Astrocyte (in vitro differentiated cells and primary cell): ENCODE data around the gene HS6ST3. TPM values are rescaled to one million over a fixed set of nuclear protein-coding genes. Genes with fewer than 3 reads are reported as not detected.

Source experiments
- DNase-seq: peaks from one replicate; pipeline ENCODE4 v3.0.0-alpha.2; 2010; ENCODE audit warnings: low read depth
- FAIRE-seq: peaks from 2 replicates; lab custom pipeline; 2011; peaks lifted over from hg19 to GRCh38; lab: Jason Lieb, UNC
- H2AFZ ChIP-seq: 2 replicates; pipeline ENCODE4 v1.6.0; 2012; ENCODE audit warnings: low read depth, low read length, inconsistent platforms
- H3K27ac ChIP-seq: 2 replicates; pipeline ENCODE4 v1.5.1; 2011; ENCODE audit warnings: low read depth, low read length, inconsistent platforms
- H3K27me3 ChIP-seq: 2 replicates; pipeline ENCODE4 v1.6.0; 2011; ENCODE audit warnings: low read length, inconsistent platforms; ENCODE audit not compliant: insufficient read depth
- H3K36me3 ChIP-seq: 2 replicates; pipeline ENCODE4 v1.5.1; 2011; ENCODE audit warnings: low read length, inconsistent platforms; ENCODE audit not compliant: insufficient read depth
- H3K4me1 ChIP-seq: 2 replicates; pipeline ENCODE4 v1.5.1; 2011; ENCODE audit warnings: low read length, inconsistent platforms; ENCODE audit not compliant: insufficient read depth
- H3K4me2 ChIP-seq: 2 replicates; pipeline ENCODE4 v1.6.0; 2012; ENCODE audit warnings: low read length, inconsistent platforms
- H3K4me3 ChIP-seq: 2 replicates; pipeline ENCODE4 v1.5.1; 2011; ENCODE audit warnings: low read depth, mild to moderate bottlenecking, low read length, inconsistent platforms; ENCODE audit not compliant: insufficient read depth
- H3K79me2 ChIP-seq: 2 replicates; pipeline ENCODE4 v1.6.0; 2012; ENCODE audit warnings: mild to moderate bottlenecking, low read length, inconsistent platforms; ENCODE audit not compliant: insufficient read depth
- H3K9ac ChIP-seq: 2 replicates; pipeline ENCODE4 v1.6.0; 2012; ENCODE audit warnings: mild to moderate bottlenecking, low read length, inconsistent platforms
- H3K9me3 ChIP-seq: 2 replicates; pipeline ENCODE4 v1.5.1; 2012; ENCODE audit warnings: low read depth, mild to moderate bottlenecking, low read length, inconsistent platforms; ENCODE audit not compliant: insufficient read depth
- H4K20me1 ChIP-seq: 2 replicates; pipeline ENCODE4 v1.6.0; 2012; ENCODE audit warnings: low read length, inconsistent platforms; ENCODE audit not compliant: insufficient read depth
- H3K27ac Mint-ChIP-seq: one replicate; pipeline ENCODE4 v1.8.0; 2021; ENCODE audit warnings: mild to moderate bottlenecking, mixed read lengths; ENCODE audit not compliant: unreplicated experiment
- H3K27me3 Mint-ChIP-seq: one replicate; pipeline ENCODE4 v1.8.0; 2021; ENCODE audit warnings: low read depth, mixed read lengths; ENCODE audit not compliant: unreplicated experiment
- H3K36me3 Mint-ChIP-seq: one replicate; pipeline ENCODE4 v1.8.0; 2021; ENCODE audit warnings: low read depth, mixed read lengths; ENCODE audit not compliant: unreplicated experiment
- H3K4me1 Mint-ChIP-seq: one replicate; pipeline ENCODE4 v1.8.0; 2021; ENCODE audit warnings: low read depth, mixed read lengths; ENCODE audit not compliant: unreplicated experiment
- H3K4me3 Mint-ChIP-seq: one replicate; pipeline ENCODE4 v1.8.0; 2021; ENCODE audit warnings: mild to moderate bottlenecking, moderate library complexity, mixed read lengths; ENCODE audit not compliant: unreplicated experiment
- H3K9me3 Mint-ChIP-seq: one replicate; pipeline ENCODE4 v1.8.0; 2021; ENCODE audit warnings: mild to moderate bottlenecking, mixed read lengths; ENCODE audit not compliant: unreplicated experiment
- EZH2 ChIP-seq: IDR thresholded peaks from 2 replicates; pipeline ENCODE4 v1.6.1; 2012; ENCODE audit warnings: mild to moderate bottlenecking, low read length, inconsistent platforms; ENCODE audit not compliant: insufficient read depth
- total RNA-seq: library from RNA; stranded (reverse); gene quantifications from 2 replicates; pipeline ENCODE4 v1.2.1, GENCODE V29; 2021
- TF ChIP-seq, protein P1 (sequence below): IDR thresholded peaks from 2 replicates; pipeline ENCODE4 v1.5.1; 2011; ENCODE audit warnings: low read depth, mild to moderate bottlenecking, inconsistent platforms, low read length, moderate library complexity; ENCODE audit not compliant: insufficient read depth

HS6ST3 gene
- total RNA-seq, 1 donor from 2014 or later = 0.07 TPM

DNA sequence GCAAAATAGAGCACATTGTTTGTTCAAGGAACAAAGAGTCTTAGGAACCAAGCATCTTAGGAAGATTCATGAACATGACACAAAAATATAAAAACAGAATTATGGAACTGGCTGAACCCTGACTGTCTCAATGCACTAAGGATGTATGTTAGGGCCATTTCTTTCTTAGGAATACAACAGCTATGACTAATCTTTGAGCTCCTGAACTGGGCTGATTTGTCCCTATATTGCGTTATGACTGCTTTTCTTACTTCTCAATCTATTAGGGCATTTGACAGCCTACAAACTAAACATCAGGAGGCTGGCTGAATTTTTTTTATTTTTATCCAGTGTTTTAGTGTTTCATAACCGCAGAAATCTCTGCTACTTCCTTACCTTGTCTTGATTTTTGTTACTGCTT, 693.1 kb downstream of the HS6ST3 start:
- no peaks in the 10 kb centered on the region for H3K36me3 Mint-ChIP-seq
- Histone ChIP-seq H2AFZ (no peak overlapping the region), H4K20me1 (no peaks in the 10 kb centered on the region), H3K36me3 (no peaks in the 10 kb centered on the region), H3K4me2 (no peak overlapping the region), H3K9ac (no peak overlapping the region), H3K9me3 (no peaks in the 10 kb centered on the region), H3K4me3 (no peak overlapping the region), H3K27ac (no peak overlapping the region), H3K79me2 (no peaks in the 10 kb centered on the region), H3K4me1 (no peaks in the 10 kb centered on the region), H3K27me3 (no peaks in the 10 kb centered on the region)
- FAIRE-seq (no peak), DNase-seq (no peak)
- H3K27ac Mint-ChIP-seq = no peak overlapping the region
- peaks cover 3% of the 10 kb centered on the region for H3K4me1 Mint-ChIP-seq
- no peak overlapping the region for H3K4me3 Mint-ChIP-seq
- H3K9me3 Mint-ChIP-seq = peaks cover 2% of the 10 kb centered on the region
- no peak for TF ChIP-seq EZH2
- TF ChIP-seq, protein P1, sequence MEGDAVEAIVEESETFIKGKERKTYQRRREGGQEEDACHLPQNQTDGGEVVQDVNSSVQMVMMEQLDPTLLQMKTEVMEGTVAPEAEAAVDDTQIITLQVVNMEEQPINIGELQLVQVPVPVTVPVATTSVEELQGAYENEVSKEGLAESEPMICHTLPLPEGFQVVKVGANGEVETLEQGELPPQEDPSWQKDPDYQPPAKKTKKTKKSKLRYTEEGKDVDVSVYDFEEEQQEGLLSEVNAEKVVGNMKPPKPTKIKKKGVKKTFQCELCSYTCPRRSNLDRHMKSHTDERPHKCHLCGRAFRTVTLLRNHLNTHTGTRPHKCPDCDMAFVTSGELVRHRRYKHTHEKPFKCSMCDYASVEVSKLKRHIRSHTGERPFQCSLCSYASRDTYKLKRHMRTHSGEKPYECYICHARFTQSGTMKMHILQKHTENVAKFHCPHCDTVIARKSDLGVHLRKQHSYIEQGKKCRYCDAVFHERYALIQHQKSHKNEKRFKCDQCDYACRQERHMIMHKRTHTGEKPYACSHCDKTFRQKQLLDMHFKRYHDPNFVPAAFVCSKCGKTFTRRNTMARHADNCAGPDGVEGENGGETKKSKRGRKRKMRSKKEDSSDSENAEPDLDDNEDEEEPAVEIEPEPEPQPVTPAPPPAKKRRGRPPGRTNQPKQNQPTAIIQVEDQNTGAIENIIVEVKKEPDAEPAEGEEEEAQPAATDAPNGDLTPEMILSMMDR = no peak
- H3K27me3 Mint-ChIP-seq = no peaks in the 10 kb centered on the region

DNA sequence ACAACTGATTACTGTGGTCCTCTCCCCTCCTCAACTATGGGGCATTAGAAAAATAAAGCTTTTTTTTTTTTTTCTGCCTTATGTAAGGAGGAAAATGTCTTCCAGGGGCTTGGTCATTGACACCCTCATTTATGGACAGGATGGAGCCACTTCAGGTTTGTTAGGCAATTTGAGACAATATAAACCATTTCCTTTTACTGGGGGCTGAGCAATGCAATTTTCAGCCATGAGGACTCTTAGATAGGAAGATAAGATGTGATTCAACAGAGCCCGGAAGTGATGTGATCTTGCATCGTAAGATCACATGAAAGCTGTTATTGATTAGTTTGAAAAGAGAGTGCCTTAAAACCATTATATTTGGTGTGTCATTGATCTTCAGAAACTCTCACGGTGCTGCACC, 693.6 kb downstream of the HS6ST3 start:
- TF ChIP-seq, protein P1 = no peak
- TF ChIP-seq EZH2 = no peak
- Histone ChIP-seq H3K9ac (no peak overlapping the region), H3K4me2 (no peak overlapping the region), H3K36me3 (no peaks in the 10 kb centered on the region), H3K79me2 (no peaks in the 10 kb centered on the region), H3K27me3 (no peaks in the 10 kb centered on the region), H3K4me1 (no peaks in the 10 kb centered on the region), H3K9me3 (no peaks in the 10 kb centered on the region), H4K20me1 (no peaks in the 10 kb centered on the region), H3K27ac (no peak overlapping the region), H3K4me3 (no peak overlapping the region), H2AFZ (no peak overlapping the region)
- FAIRE-seq = no peak
- Mint-ChIP-seq H3K4me1 (peaks cover 3% of the 10 kb centered on the region), H3K9me3 (peaks cover under 1% of the 10 kb centered on the region), H3K4me3 (no peak overlapping the region), H3K36me3 (no peaks in the 10 kb centered on the region), H3K27ac (no peak overlapping the region), H3K27me3 (no peaks in the 10 kb centered on the region)
- no peak for DNase-seq

DNA sequence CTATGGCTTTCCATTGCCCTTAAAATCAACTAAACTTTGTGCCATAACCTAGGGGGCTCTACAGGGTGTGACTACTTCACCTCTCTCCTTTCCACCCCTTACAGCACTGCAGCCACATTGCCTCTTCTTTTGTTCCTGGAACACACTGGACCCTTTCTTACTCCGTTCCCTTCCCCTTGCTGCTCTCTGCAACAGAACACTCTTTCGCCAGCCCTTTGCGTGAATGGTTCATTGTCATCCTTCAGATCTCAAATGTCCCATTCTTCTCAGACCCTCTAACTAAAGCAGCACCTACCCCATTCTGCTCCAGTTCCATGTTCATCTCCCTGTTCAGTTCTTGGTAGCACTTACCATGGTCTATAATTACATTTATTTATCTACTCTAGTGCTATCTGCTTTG, 696.1 kb downstream of the HS6ST3 start:
- DNase-seq (no peak), FAIRE-seq (no peak)
- no peak overlapping the region for H3K27ac Mint-ChIP-seq
- H3K36me3 Mint-ChIP-seq = no peaks in the 10 kb centered on the region
- Histone ChIP-seq H3K27ac (no peak overlapping the region), H2AFZ (no peak overlapping the region), H3K4me1 (no peaks in the 10 kb centered on the region), H3K27me3 (no peaks in the 10 kb centered on the region), H4K20me1 (no peaks in the 10 kb centered on the region), H3K4me2 (no peak overlapping the region), H3K9ac (no peak overlapping the region), H3K36me3 (no peaks in the 10 kb centered on the region), H3K9me3 (no peaks in the 10 kb centered on the region), H3K79me2 (no peaks in the 10 kb centered on the region), H3K4me3 (no peak overlapping the region)
- H3K4me1 Mint-ChIP-seq = no peaks in the 10 kb centered on the region
- no peaks in the 10 kb centered on the region for H3K9me3 Mint-ChIP-seq
- H3K27me3 Mint-ChIP-seq = no peaks in the 10 kb centered on the region
- TF ChIP-seq EZH2 = no peak
- TF ChIP-seq, protein P1 = no peak
- no peak overlapping the region for H3K4me3 Mint-ChIP-seq
